GM12878 (cell line): Measurements from ENCODE around the gene UBQLN4.

ENCODE experiments used
- DPF2 ChIP-seq: fragments of 450-650 bp; IDR thresholded peaks from 2 replicates; pipeline ENCODE4 v1.6.1; 2017; ENCODE audit warnings: mild to moderate bottlenecking
- RAD21 ChIP-seq: IDR thresholded peaks from 2 replicates; pipeline ENCODE4 v1.6.1; 2011; ENCODE audit warnings: mild to moderate bottlenecking, low read depth, low read length, moderate library complexity; ENCODE audit not compliant: insufficient read depth
- SP1 ChIP-seq: IDR thresholded peaks from one replicate; pipeline ENCODE4 v1.6.1; 2011; ENCODE audit warnings: low read depth, low read length
- TF ChIP-seq, protein P1 (sequence below), 3 experiments: IDR thresholded peaks in 2 of 3; conservative IDR thresholded peaks in 1 of 3; 2 replicates each; pipeline ENCODE4 v1.5.1; 2011; ENCODE audit warnings: low read depth in 3 of 3, low read length in 3 of 3, mild to moderate bottlenecking in 3 of 3, control low read depth in 2 of 3, moderate library complexity in 2 of 3, inconsistent platforms in 1 of 3, mixed read lengths in 1 of 3; ENCODE audit not compliant: control insufficient read depth in 2 of 3, insufficient read depth in 1 of 3; ENCODE audit errors: extremely low read depth in 1 of 3

GRCh38 chr1:156076609-156077429 is 23.2 kb upstream of the UBQLN4 start:
- TF ChIP-seq DPF2 = peak; percentile 45
- peak; percentile 37 for TF ChIP-seq SP1
- TF ChIP-seq RAD21 = no peak
- TF ChIP-seq, protein P1, sequence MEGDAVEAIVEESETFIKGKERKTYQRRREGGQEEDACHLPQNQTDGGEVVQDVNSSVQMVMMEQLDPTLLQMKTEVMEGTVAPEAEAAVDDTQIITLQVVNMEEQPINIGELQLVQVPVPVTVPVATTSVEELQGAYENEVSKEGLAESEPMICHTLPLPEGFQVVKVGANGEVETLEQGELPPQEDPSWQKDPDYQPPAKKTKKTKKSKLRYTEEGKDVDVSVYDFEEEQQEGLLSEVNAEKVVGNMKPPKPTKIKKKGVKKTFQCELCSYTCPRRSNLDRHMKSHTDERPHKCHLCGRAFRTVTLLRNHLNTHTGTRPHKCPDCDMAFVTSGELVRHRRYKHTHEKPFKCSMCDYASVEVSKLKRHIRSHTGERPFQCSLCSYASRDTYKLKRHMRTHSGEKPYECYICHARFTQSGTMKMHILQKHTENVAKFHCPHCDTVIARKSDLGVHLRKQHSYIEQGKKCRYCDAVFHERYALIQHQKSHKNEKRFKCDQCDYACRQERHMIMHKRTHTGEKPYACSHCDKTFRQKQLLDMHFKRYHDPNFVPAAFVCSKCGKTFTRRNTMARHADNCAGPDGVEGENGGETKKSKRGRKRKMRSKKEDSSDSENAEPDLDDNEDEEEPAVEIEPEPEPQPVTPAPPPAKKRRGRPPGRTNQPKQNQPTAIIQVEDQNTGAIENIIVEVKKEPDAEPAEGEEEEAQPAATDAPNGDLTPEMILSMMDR (IDR thresholded peaks at IDR 0.05 in 2 of 3, conservative IDR thresholded peaks at IDR 0.05 in 1 of 3; ENCODE audit: control insufficient read depth in 2 of 3, extremely low read depth in 1 of 3, insufficient read depth in 1 of 3, low read depth in 3 of 3, low read length in 3 of 3) = no peak
